ENCODE data around the gene MTAP. TPM values are rescaled to one million over a fixed set of nuclear protein-coding genes. Genes with fewer than 3 reads are reported as not detected.

MTAP gene
- total and polyA plus RNA-seq, 2 of the 13 experiments (the other 11 are each of a cell fraction or from before 2014, with no cell fraction given) = 16.7 to 51.2 TPM

- TF ChIP-seq ZNF546 (CRISPR knock-in tag; conservative IDR thresholded peaks at IDR 0.05) (no peak), BCL6 (CRISPR knock-in tag; IDR thresholded peaks at IDR 0.05) (peak; percentile 49), KDM2A (CRISPR knock-in tag; IDR thresholded peaks at IDR 0.05; ENCODE audit: borderline replicate concordance, low read depth) (no peak), HNF4A (CRISPR knock-in tag; IDR thresholded peaks at IDR 0.05) (peak; percentile 67), SAP130 (CRISPR knock-in tag; IDR thresholded peaks at IDR 0.05; ENCODE audit: low read depth) (peak; percentile 53; the same call in 1 of the 2 replicates), TEAD3 (CRISPR knock-in tag; optimal IDR thresholded peaks at IDR 0.05; ENCODE audit: borderline replicate concordance) (peak; percentile 22), MIXL1 (CRISPR knock-in tag; IDR thresholded peaks at IDR 0.05) (peak; percentile 54), KAT8 (CRISPR knock-in tag; IDR thresholded peaks at IDR 0.05) (0 out of 2 replicates have a peak, but pooled peaks have one; percentile 27), ARID3A (IDR thresholded peaks at IDR 0.05; ENCODE audit: low read depth, low read length) (peak; percentile 61; the same call in 1 of the 2 replicates), FOXP4 (CRISPR knock-in tag; IDR thresholded peaks at IDR 0.05) (peak; percentile 62), ZSCAN30 (CRISPR knock-in tag; IDR thresholded peaks at IDR 0.05) (no peak), ARID5B (CRISPR knock-in tag; IDR thresholded peaks at IDR 0.05) (peak; percentile 62), FOSL1 (CRISPR knock-in tag; IDR thresholded peaks at IDR 0.05; ENCODE audit: borderline replicate concordance) (peak; percentile 34; the same call in 1 of the 2 replicates), ZNF557 (CRISPR knock-in tag; IDR thresholded peaks at IDR 0.05) (no peak), ZNF841 (CRISPR knock-in tag; IDR thresholded peaks at IDR 0.05; ENCODE audit: borderline replicate concordance) (no peak), SOX13 (IDR thresholded peaks at IDR 0.05) (no peak), SOX13 (CRISPR knock-in tag; conservative IDR thresholded peaks at IDR 0.05 in 1 of 2, IDR thresholded peaks at IDR 0.05 in 1 of 2) (peak in 1 of 2 experiments; percentile 42; a peak in 1 of 4 replicates), MED1 (CRISPR knock-in tag; IDR thresholded peaks at IDR 0.05) (0 out of 2 replicates have a peak, but pooled peaks have one; percentile 11)
- TF ChIP-seq, protein P1, sequence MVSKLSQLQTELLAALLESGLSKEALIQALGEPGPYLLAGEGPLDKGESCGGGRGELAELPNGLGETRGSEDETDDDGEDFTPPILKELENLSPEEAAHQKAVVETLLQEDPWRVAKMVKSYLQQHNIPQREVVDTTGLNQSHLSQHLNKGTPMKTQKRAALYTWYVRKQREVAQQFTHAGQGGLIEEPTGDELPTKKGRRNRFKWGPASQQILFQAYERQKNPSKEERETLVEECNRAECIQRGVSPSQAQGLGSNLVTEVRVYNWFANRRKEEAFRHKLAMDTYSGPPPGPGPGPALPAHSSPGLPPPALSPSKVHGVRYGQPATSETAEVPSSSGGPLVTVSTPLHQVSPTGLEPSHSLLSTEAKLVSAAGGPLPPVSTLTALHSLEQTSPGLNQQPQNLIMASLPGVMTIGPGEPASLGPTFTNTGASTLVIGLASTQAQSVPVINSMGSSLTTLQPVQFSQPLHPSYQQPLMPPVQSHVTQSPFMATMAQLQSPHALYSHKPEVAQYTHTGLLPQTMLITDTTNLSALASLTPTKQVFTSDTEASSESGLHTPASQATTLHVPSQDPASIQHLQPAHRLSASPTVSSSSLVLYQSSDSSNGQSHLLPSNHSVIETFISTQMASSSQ (IDR thresholded peaks at IDR 0.05; ENCODE audit: low read depth) = peak; percentile 38
- TF ChIP-seq, protein P1 (CRISPR knock-in tag; IDR thresholded peaks at IDR 0.05; ENCODE audit: borderline replicate concordance) = no peak
These were observed 51.0 kb downstream of the MTAP start (continued) for GRCh38 chr9:21853414-21853813.
